Left hindlimb (tissue), 1 donor: ENCODE measurements around the gene HHIPL1.

Experiments used
- DNase-seq: peaks from one replicate; pipeline ENCODE4 v3.0.0-alpha.2; 2018

The HHIPL1 gene

DNA sequence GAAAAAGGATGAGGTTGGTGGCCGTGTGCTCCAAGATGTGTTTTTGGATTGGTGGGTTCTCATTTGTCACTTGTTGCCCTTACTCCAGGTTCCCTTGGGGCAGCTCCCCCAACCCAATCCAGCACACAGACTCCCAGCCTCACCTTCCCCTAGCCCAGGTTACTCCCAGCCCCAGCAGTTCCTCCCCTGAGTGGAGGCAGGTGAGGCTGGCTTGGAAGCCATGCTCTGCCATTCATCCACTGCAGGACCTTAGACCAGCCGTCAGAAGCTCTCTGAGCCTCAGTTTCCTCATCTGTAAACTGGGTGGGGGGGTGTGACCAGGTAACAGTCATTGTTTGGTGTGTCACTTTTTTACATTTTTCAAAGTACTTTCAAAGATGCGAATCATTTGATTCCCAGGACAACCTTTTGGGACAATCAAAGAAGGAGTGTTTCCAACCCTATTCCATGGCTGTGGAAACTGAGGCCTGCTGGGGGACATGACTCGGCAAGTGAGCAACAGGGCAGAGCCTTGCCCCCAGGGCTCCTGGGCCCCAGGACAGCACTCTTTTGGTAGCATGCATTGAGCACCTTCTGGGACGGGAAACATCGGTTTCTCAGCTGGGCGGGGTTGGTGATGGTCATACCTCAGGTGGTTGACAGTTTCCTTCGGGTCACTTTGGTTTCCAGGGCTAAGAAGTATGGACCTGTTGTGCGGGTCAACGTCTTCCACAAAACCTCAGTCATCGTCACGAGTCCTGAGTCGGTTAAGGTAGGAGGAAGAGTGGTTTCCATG, 46.4 kb downstream of the HHIPL1 start:
- no peak for DNase-seq

DNA sequence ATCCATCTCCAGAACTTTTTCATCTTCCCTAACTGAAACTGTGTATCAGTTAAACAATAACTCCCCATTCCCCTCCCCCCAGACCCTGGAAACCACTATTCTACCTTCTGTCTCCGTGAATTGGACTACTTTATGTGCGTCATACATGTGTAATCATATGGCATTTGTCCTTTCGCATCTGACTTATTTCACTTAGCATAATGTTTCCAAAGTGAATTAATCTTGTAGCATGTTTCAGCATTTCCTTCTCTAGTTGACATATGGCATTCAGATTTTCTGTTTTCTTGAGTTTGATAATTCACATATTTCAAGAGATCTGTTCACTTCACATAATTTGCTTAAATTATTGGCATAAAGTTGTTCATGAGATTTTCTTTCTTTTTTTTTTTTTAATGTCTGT, 49.0 kb downstream of the HHIPL1 start:
- DNase-seq, result no peak

DNA sequence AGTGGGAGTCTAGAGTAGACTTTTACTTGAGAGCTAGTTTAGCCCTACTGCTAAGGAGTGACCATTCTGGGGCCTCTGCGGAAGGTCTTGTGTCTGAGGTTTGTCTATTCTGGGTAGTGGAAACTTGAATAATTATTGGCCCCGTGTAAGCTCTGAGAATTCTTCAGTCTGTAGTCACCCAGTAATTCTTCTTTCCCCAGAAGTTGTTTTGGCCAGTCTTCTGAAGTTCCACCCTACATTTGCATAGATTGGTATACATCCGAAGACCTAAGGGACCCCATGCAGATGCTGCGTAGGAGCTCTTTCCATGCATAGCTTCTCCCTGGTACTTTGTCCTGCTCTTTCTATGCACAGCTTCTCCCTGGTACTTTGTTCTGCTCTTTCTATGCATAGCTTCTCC, 52.0 kb downstream of the HHIPL1 start:
- DNase-seq, result no peak

DNA sequence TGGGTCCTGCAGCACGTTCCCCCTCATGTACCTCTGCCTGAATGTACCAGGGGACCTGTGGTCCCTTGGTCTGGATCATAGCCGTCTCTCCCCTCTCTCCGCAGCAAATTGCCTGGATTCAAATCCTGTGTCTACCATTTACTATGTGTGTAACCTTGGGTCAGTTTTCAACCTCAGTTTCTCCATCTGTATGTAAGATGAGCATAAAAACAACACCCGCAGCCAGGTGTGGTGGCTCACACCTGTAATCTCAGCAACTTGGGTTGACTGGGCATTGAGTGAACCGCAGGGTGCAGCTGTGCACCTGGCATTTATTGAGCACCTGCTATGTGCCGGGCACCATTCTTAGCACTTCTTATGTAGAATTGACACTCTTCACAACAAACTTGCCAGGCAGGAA, 53.3 kb downstream of the HHIPL1 start:
- no peak for DNase-seq

DNA sequence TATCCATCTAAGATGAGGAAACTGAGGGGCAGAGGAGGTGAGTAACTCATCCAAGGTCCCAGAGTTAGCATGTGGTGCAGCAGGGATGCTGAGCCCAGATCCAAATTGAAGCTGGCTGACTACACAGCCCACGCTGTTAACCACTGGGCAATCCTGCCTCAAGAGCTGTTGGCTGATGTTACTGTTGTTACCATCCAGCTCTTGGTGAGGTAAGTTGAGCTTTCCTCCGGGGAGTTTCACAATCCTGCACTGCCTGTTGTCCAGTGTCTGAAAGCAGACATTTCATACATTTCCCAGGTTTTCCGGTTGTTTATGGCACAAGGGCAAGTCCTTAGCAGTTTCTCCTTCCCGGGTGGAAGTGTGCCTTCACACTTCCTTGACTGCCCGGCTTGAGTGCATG, 53.7 kb downstream of the HHIPL1 start:
- DNase-seq, result no peak

DNA sequence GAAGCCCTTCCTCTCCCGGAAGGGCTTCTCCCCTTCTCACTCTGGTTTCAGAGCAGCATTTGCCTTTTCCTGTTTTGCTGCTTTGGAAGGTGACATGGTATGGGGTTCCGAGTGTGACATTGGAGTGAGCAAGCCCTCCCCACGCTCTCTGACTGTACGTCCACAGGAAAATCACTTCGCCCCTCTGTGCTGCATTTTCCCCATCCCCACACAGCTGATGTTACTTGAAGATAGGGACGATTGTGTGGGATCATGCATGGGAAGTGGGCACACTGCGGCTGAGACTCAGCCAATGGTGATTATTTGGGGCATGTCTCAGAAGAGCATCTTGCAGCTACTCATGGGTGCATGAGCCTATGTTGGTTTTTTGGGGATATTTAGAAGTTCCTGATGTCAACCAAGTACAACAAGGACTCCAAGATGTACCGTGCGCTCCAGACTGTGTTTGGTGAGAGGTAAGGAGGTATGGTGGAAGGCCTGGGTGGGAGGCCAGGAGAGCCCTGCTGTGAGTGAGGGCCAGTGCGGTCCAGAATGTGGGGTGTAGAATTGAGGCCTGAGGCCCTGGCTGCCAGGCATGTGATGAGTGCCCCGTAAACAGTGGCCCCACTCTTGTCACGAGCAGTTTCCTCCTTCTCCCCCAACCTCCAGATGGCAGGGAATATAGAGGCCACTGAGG, 54.3 kb downstream of the HHIPL1 start:
- no peak for DNase-seq

DNA sequence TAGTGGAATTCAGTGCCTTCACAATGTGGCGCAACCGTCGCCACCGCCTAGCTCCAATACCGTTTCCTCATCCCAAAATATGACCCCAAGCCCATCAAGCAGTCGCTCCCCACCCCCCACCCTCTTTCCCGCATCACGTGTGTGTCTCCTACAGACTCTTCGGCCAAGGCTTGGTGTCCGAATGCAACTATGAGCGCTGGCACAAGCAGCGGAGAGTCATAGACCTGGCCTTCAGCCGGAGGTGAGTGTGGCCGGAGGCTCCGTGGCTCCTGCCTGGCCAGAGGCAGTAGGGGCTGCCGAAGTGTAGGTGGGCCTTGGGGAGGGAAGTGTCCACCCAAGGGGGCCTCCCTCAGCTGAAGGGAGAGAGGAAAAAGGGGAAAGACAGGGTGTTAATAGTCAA, 54.9 kb downstream of the HHIPL1 start:
- DNase-seq, result no peak

DNA sequence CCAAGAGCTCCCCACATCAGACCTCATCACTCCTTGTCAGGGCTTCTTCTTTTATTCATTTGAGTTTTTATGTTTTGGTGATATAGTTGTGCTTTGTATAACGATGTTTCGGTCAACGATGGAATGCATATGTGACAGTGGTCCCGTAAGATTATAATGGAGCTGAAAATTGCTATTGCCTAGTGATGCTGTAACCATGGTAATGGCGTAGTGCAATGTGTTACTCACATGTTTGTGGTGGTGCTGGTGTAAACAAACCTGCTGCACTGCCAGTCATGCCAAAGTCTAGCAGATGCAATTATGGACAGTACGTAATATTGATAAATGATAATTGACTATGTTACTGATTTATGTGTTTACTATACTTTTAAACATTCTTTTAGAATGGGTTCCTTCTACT, 55.5 kb downstream of the HHIPL1 start:
- DNase-seq, result no peak

DNA sequence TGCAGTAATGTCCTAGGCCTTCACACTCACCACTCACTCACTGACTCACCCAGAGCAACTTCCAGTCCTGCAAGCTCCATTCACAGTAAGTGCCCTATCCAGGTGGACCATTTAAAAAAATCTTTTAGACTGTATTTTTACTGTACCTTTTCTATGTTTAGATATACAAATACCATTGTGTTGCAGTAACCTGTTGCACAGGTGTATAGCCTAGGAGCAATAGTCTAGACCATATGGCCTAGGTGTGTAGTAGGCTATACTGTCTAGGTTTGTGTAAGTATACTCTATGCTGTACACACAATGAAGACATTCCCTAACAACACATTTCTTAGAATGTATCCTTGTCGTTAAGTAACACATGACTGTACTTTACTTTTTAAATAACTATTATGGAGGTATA, 56.3 kb downstream of the HHIPL1 start:
- DNase-seq, result no peak

DNA sequence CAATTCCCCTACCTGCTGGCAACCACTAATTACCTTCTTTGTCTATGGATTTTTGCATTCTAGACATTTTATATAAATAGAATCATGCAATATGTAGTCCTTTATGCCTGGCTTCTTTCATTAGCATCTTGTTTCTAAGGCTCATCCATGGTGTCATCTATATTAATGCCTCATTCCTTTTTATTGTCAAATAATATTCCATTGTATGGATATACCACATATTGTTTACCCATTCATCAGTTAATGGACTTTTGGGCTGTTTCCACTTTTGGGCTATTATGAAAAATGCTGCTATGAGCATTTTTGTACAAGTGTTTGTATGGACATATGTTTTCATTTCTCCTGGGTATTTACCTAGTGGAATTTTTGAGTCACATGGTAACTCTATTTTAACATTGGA, 57.2 kb downstream of the HHIPL1 start:
- DNase-seq, result no peak

DNA sequence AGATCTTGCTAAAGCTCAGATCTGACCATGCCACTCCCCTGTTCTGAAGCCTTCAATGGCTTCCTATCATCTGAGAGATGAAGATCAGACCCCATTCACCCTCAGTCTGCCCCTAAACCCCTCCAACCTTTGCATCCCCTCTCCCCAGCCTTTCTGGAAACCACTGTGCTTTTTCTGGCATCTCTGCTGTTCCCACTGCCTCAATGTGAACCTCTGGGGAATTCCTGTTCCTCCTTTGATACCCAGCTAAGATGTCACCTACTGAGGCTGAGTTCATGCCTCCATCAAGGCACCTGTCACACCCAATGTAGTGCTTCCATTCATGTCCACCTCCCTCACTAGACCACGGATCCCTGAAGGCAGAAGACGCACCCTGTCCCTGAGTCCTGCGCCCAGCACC, 58.5 kb downstream of the HHIPL1 start:
- DNase-seq, result no peak

DNA sequence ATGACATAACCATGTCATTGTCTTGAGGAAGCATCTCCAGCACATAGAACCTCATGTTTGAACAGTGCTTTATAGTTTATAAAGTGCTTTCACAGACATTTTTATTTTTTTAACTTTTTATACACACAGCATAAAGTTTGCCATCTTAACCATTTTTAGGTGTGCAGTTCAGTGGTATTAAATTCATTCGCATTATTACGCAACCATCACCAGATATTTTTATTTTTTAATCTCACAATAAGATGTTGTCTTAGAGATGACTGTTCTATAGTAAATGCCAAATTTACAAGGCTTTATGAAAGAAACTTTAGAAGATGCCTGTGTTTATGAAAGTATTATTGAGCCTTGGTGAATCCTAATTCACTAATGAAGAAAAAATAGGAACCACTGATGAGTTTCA, 59.1 kb downstream of the HHIPL1 start:
- DNase-seq, result no peak

DNA sequence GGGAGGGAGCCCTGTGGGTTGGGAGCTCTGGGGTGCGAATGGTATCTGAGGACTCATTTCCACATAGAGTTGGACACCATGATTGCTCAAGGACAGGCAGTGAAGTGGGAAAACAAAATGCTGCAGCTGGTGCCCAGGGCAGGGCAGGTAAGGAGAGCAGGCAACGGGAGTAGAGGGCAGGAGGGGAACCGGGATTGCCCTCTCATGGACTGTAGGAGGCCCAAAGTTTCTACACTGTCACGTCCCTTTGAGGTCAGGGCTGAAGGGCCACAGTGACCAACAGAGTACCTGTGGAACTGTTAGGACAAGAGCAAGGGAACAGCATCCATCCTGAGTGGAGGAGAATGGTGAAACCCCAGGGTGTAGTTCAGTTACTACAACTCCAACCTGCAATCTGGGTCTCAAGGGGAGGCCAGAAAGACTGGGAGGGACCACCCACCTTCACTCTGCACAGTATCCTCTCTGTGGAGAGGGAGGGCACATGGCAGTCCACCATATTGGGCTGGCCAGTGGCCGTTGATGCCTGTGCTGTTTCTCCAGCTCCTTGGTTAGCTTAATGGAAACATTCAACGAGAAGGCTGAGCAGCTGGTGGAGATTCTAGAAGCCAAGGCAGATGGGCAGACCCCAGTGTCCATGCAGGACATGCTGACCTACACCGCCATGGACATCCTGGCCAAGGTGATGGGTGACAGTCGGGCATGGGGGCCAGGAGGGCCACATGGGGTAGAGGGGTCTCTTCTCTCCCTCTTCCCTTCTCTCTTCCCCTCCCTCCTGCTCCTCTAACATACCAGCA, 61.4 kb downstream of the HHIPL1 start:
- DNase-seq, result no peak

DNA sequence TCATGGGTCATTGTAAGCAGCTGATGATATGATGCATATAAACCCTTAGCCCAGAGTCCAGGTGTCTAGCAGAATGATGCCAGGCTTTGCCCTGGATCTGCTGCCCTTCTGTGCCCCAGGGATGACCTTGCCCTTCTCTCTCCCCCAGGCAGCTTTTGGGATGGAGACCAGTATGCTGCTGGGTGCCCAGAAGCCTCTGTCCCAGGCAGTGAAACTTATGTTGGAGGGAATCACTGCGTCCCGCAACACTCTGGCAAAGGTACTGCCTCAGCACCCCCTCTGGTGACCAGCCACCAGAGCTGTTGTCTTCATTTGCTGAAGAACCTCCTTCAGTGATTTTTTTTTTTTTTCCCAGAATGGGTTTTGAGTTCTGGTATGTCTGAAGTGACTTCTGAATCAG, 62.5 kb downstream of the HHIPL1 start:
- no peak for DNase-seq

DNA sequence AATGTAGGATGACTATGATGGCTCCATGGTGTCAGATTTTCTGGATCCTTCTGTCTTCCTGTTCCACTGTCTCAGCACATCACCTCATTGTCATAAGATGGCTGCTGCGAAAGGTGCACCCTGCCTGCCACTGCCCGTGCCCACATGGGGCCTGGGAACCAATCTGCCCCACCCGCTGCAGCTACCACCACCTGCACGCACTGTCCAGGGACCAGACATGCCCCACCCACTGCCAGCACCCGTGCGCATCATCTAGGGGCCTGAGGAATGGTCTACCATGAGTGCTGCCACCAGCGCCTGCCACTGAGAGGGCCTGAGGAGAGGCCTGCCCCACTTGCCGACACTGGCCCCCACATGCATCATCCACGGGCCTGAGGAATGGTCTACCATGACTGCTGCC, 63.0 kb downstream of the HHIPL1 start:
- DNase-seq, result no peak

DNA sequence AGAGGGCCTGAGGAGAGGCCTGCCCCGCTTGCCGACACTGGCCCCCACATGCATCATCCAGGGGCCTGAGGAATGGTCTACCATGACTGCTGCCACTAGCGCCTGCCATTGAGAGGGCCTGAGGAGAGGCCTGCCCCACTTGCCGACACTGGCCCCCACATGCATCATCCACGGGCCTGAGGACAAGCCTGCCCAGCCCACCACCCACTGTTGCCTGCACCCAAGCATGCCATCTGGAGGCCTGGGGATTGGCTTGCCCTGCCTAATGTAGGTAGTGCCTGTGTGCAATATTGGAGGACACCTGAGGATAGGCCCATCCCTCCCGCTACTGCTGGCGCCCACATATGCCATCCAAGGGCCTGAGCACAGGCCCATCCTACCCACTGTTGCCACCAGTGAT, 63.5 kb downstream of the HHIPL1 start:
- no peak for DNase-seq

DNA sequence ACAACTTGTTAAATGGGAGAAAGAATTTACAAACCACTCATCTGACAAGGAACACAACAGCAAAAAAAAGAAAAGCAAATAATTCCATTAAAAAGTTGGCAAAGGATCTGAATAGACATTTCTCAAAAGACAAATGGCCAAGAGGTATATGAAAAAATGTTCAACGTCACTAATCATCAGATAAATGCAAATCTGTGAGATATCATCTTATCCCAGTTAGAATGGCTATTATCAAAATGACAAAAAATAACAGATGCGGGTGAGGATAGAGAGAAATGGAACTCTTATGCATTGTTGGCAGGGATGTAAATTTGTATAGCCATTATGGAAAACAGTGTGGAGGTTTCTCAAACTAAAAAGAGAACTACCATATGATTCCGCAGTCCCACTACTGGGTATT, 69.0 kb downstream of the HHIPL1 start:
- no peak for DNase-seq

DNA sequence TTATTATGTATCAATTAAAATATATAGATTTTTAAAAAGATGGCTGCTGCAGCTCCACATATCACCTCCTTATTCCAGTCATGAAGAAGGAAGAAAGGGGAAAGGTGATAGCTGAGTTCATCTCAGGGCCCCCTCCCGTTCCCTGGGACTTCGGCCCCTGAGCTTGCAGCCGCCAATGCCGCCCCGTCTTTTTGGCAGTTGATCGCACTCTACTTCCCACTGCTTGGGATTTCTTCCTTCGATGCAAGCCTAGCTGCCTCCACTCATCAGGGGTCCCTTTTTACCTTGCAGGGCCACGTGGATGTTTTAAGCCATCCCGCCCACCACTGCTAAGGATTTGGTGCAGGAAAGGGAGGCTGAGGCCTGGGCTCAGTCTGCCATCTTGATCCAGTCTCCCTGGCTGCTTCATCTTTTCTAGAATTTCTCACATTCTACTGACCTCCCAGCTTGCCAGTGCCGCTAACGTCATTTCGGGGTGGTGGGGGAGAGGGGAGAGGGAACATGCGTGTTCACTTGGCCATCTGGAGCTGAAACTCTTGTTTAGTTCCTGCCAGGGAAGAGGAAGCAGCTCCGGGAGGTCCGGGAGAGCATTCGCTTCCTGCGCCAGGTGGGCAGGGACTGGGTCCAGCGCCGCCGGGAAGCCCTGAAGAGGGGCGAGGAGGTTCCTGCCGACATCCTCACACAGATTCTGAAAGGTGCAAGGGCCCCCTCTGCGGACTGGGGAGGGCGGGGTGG, 70.5 kb downstream of the HHIPL1 start:
- no peak for DNase-seq

DNA sequence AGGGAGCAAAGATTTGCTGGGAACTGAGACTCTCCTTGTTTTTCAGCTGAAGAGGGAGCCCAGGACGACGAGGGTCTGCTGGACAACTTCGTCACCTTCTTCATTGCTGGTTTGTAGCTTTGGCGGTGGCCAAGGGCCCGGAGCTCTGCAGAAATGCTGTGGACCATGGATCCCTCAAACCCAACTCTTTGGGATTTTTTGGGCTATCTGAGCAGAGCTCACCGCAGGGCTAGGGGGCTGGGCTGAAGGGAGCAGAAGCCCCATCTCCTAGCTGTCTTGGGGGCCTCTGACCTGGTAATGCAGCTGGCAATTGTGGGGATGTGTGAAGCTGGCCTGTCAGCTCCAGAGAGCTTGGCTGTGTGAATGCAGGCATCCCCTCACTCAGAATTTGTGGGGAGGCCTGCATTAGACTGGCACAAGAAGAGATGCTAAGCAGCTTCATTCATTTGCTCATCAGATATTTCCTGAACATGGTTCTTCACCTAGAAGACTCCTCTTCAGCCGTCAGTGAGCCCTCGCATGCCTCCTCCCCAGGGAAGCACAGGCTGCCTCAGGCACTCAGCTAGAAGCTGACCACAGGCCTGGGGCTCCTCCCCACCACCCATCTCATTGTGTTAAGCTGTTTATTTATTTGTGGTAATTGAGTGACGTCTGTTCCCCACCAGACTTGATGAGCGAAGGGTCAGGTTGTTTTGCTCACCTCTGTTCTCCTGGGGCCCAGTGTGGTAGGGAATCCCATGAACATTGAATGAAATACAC, 71.3 kb downstream of the HHIPL1 start:
- no peak for DNase-seq

DNA sequence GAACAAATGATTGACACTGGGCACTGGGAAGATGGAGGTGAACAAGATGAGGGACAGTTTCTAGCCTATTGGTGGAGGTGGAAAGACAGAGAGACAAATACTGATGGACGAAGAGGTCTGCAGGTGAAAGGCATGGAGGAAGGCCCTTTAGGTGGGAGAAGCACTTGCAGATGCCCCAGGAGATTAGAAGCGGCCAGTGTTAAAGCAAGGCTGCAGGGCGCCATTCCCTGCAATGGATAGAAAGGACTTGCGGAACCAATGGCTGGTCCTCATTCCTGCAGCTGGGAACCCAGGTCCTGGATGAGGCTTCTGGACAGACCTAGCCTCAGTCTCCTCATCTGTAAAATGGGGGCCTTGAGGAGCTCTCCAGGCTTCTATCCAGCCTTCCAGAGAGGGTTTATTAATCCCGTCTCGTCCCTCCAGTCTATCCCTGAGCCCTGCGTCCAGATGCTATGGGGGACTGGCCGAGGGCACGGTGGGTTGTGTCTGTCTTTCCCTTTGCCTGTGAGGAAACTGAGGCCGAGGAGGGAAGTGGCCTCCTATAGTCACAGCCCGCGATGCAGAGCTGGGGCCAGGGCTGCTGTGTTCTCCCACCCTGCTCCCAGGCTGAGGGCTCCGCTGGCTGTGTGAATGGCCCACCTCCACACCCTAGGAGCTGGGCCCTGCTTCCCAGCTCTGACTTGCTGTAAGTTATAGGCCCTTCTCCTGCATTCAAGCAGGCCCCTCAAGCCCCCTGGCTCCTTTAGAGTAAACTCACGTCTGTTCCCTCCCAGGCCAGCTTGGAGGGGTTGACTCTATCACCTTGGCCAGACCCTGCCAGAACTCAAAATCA, 72.1 kb downstream of the HHIPL1 start:
- DNase-seq, result no peak

DNA sequence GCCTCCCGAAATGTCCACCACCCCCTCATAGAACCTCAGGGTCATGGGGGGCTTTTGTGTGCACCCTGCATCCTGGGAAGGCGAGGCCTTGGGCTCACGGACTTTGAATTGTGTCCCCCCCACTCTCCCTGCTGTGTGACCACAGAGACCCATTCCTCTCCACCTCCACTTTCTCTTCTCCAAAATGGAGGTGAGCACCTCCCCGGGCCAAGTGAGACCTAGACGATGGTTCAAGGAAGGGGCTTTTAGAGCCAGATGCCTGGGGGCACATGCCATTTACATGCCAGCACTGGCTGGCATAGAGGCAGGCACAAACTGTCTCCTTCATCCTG, 72.7 kb downstream of the HHIPL1 start:
- DNase-seq, result no peak
